PC-3 (cell line): Measurements from ENCODE around the gene AMBN. TPM values are rescaled to one million over a fixed set of nuclear protein-coding genes. Genes with fewer than 3 reads are reported as not detected.

Source experiments
- ATAC-seq: fragments of 200-7000 bp; cut with Tn5 transposase; 2 replicates; pipeline ENCODE4 v1.9.1; 2020; ENCODE audit warnings: mild to moderate bottlenecking, moderate library complexity
- BruUV-seq: library from RNA; stranded (reverse); fragments of 400-500 nt; replicated peaks from 2 replicates; lab custom pipeline; 2021; lab: Mats Ljungman, UMichigan
- CTCF ChIA-PET: fragments of 300-600 bp; sonication (Branson Sonifier 250); formaldehyde crosslinking; loops from one replicate; lab custom pipeline; 2022; ENCODE audit warnings: antibody characterized with exemption; lab: Charles Lee
- POLR2A ChIA-PET: fragments of 300-600 bp; sonication (Branson Sonifier 250); formaldehyde crosslinking; loops from one replicate; lab custom pipeline; 2022; ENCODE audit warnings: antibody characterized with exemption; ENCODE audit not compliant: unreplicated experiment; lab: Charles Lee
- DNase-seq: peaks from one replicate; pipeline ENCODE4 v3.0.0-alpha.2; 2015
- H2AFZ ChIP-seq: fragments of 300-600 bp; sonication (generic); 2 replicates; pipeline ENCODE4 v1.6.0; 2016; ENCODE audit warnings: antibody characterized with exemption, low read length
- H3F3A ChIP-seq: fragments of 300-600 bp; sonication (generic); one replicate; pipeline ENCODE4 v1.6.0; 2017; ENCODE audit warnings: antibody characterized with exemption, low read length, control low read depth, mild to moderate bottlenecking; ENCODE audit not compliant: unreplicated experiment
- H3K27ac ChIP-seq: fragments of 300-600 bp; sonication (generic); 2 replicates; pipeline ENCODE4 v1.5.1; 2016; ENCODE audit warnings: mild to moderate bottlenecking, low read length
- H3K27me3 ChIP-seq: fragments of 300-600 bp; sonication (generic); 2 replicates; pipeline ENCODE4 v1.6.1; 2016; ENCODE audit warnings: low read length, mixed read lengths
- H3K36me3 ChIP-seq: fragments of 300-600 bp; sonication (generic); 2 replicates; pipeline ENCODE4 v1.6.1; 2016; ENCODE audit warnings: low read depth, mixed run types, low read length, mixed read lengths
- H3K4me1 ChIP-seq: fragments of 300-600 bp; sonication (generic); 2 replicates; pipeline ENCODE4 v1.5.1; 2016; ENCODE audit warnings: low read length; ENCODE audit not compliant: insufficient read depth
- H3K4me2 ChIP-seq: fragments of 300-600 bp; sonication (generic); 2 replicates; pipeline ENCODE4 v1.6.0; 2016; ENCODE audit warnings: low read length
- H3K4me3 ChIP-seq: fragments of 300-600 bp; sonication (generic); 2 replicates; pipeline ENCODE4 v1.5.1; 2016; ENCODE audit warnings: mild to moderate bottlenecking, low read length, mixed read lengths
- H3K79me2 ChIP-seq: fragments of 300-600 bp; sonication (generic); 2 replicates; pipeline ENCODE4 v1.6.1; 2017; ENCODE audit warnings: low read length, mixed read lengths
- H3K9ac ChIP-seq: fragments of 300-600 bp; sonication (generic); 2 replicates; pipeline ENCODE4 v1.6.0; 2016; ENCODE audit warnings: mild to moderate bottlenecking, low read length
- H3K9me2 ChIP-seq: fragments of 300-600 bp; sonication (generic); replicated peaks from 2 replicates; pipeline ENCODE4 v1.6.1; 2016; ENCODE audit warnings: mixed run types, low read length, mixed read lengths
- H3K9me3 ChIP-seq: fragments of 300-600 bp; sonication (generic); 2 replicates; pipeline ENCODE4 v1.6.1; 2016; ENCODE audit warnings: low read length, mixed read lengths
- H4K20me1 ChIP-seq: fragments of 300-600 bp; sonication (generic); 2 replicates; pipeline ENCODE4 v1.6.1; 2016; ENCODE audit warnings: low read length, mixed read lengths
- CTCF ChIP-seq: fragments of 300-600 bp; sonication (generic); conservative IDR thresholded peaks from 2 replicates; pipeline ENCODE4 v1.5.1; 2017; ENCODE audit warnings: antibody characterized with exemption, low read depth, mild to moderate bottlenecking, low read length
- EZH2 ChIP-seq: fragments of 300-600 bp; sonication (generic); IDR thresholded peaks from one replicate; pipeline ENCODE4 v1.6.1; 2017; ENCODE audit warnings: antibody characterized with exemption, mild to moderate bottlenecking, low read length; ENCODE audit not compliant: unreplicated experiment
- EZH2phosphoT487 ChIP-seq: fragments of 300-600 bp; sonication (generic); IDR thresholded peaks from 2 replicates; pipeline ENCODE4 v1.6.1; 2018; ENCODE audit warnings: mild to moderate bottlenecking, antibody characterized with exemption, low read length, borderline replicate concordance
- intact Hi-C: fragments of 100-400 bp; cut with micrococcal nuclease; formaldehyde crosslinking; loops from 2 replicates; pipeline ENCODE4 v1.9.0; 2023
- total RNA-seq: library from RNA; depleted of rRNA; stranded (reverse); fragments of >200 nt; gene quantifications from 2 replicates; pipeline ENCODE4 v1.2.3, GENCODE V29; 2014

AMBN gene
- total RNA-seq, 1 experiment from 2014 or later = not detected

GRCh38 chr4:70619778-70620177 lies 27.7 kb downstream of the AMBN start:
- Histone ChIP-seq H4K20me1 (no peaks in the 10 kb centered on the region), H2AFZ (no peak overlapping the region), H3K4me3 (no peak overlapping the region), H3K27me3 (no peaks in the 10 kb centered on the region), H3K27ac (no peak overlapping the region), H3F3A (no peaks in the 10 kb centered on the region), H3K4me2 (no peak overlapping the region), H3K79me2 (no peaks in the 10 kb centered on the region), H3K4me1 (no peaks in the 10 kb centered on the region; the same call in 1 of the 2 replicates), H3K36me3 (no peaks in the 10 kb centered on the region), H3K9me3 (no peaks in the 10 kb centered on the region), H3K9ac (no peak overlapping the region), H3K9me2 (no peaks in the 10 kb centered on the region)
- DNase-seq (no peak), ATAC-seq (no peak)
- intact Hi-C loops = no loop called here
- CTCF ChIA-PET = no interaction called here
- POLR2A ChIA-PET = no interaction called here
- no TSS peak for BruUV-seq
- TF ChIP-seq EZH2phosphoT487 (no peak), CTCF (no peak), EZH2 (no peak)

- ChIA-PET CTCF (no interaction called here), POLR2A (interaction anchor here (0.9 kb wide), 1 partner anchor 81 kb away, joined by 3 read pairs; no protein-coding TSS in a partner anchor)
- Histone ChIP-seq H3K27me3 (no peaks in the 10 kb centered on the region), H3K4me1 (no peaks in the 10 kb centered on the region), H3K4me3 (no peak overlapping the region), H3K79me2 (no peaks in the 10 kb centered on the region), H3K36me3 (no peaks in the 10 kb centered on the region), H3K9me2 (no peaks in the 10 kb centered on the region), H4K20me1 (no peaks in the 10 kb centered on the region), H3K4me2 (no peak overlapping the region), H3K9me3 (no peaks in the 10 kb centered on the region), H3K9ac (no peak overlapping the region), H3F3A (no peaks in the 10 kb centered on the region), H2AFZ (no peak overlapping the region), H3K27ac (no peak overlapping the region)
- intact Hi-C loops = no loop called here
- TF ChIP-seq CTCF (no peak), EZH2phosphoT487 (no peak)
- BruUV-seq = no TSS peak
- no peak for DNase-seq
- ATAC-seq = no peak
Observed at GRCh38 chr4:70623323-70623722, 31.3 kb downstream of the AMBN start.

GRCh38 chr4:70624226-70624793 lies 32.3 kb downstream of the AMBN start:
- peak; percentile 85 for ATAC-seq
- ChIA-PET POLR2A (interaction anchor here (0.9 kb wide), 1 partner anchor 80 kb away, joined by 3 read pairs; no protein-coding TSS in a partner anchor), CTCF (no interaction called here)
- Histone ChIP-seq H3K36me3 (no peaks in the 10 kb centered on the region), H3K9me2 (no peaks in the 10 kb centered on the region), H3K27me3 (no peaks in the 10 kb centered on the region), H3K27ac (no peak overlapping the region), H3K4me1 (no peaks in the 10 kb centered on the region), H3K9ac (no peak overlapping the region), H2AFZ (peak overlapping the region; percentile 2; the same call in 1 of the 2 replicates), H3K9me3 (no peaks in the 10 kb centered on the region), H3F3A (no peaks in the 10 kb centered on the region), H3K4me3 (no peak overlapping the region), H4K20me1 (no peaks in the 10 kb centered on the region), H3K4me2 (no peak overlapping the region), H3K79me2 (no peaks in the 10 kb centered on the region)
- no peak for TF ChIP-seq EZH2
- TF ChIP-seq EZH2phosphoT487 = no peak
- no peak for TF ChIP-seq CTCF
- no TSS peak for BruUV-seq
- intact Hi-C loops = no loop called here
- DNase-seq = peak; percentile 16
